GM12891 (cell line): ENCODE results near the gene ERBB3. TPM values are rescaled to one million over a fixed set of nuclear protein-coding genes. Genes with fewer than 3 reads are reported as not detected.
"Not testable (repeated sequence)": the region's sequence is repeated elsewhere in the genome, so short reads cannot be mapped to it uniquely, and the experiment has no call there.

Source experiments
- DNase-seq: peaks from one replicate; pipeline ENCODE4 v3.0.0; 2011; ENCODE audit warnings: low spot score; ENCODE audit not compliant: insufficient read length
- FAIRE-seq: peaks from 2 replicates; lab custom pipeline; 2011; peaks lifted over from hg19 to GRCh38; lab: Jason Lieb, UNC
- PAX5 ChIP-seq: IDR thresholded peaks from 2 replicates; pipeline ENCODE4 v1.6.1; 2011; ENCODE audit warnings: low read length, moderate library complexity, mild to moderate bottlenecking; ENCODE audit not compliant: insufficient read depth, severe bottlenecking
- POLR2A ChIP-seq: IDR thresholded peaks from 2 replicates; pipeline ENCODE4 v1.6.1; 2011; ENCODE audit warnings: low read depth, low read length, control low read depth
- POLR2AphosphoS5 ChIP-seq: IDR thresholded peaks from 2 replicates; pipeline ENCODE4 v1.6.1; 2011; ENCODE audit warnings: low read depth, low read length, control low read depth
- POU2F2 ChIP-seq: IDR thresholded peaks from 2 replicates; pipeline ENCODE4 v1.6.1; 2011; ENCODE audit warnings: low read depth, mild to moderate bottlenecking, control low read depth, low read length, moderate library complexity
- SPI1 ChIP-seq: IDR thresholded peaks from 2 replicates; pipeline ENCODE4 v1.6.1; 2011; ENCODE audit warnings: low read depth, low read length, control low read depth
- TAF1 ChIP-seq: IDR thresholded peaks from 2 replicates; pipeline ENCODE4 v1.6.1; 2011; ENCODE audit warnings: low read depth, low read length, control low read depth
- polyA plus RNA-seq: library from polyadenylated mRNA; unstranded; fragments of >200 nt; gene quantifications from one replicate; pipeline ENCODE4 v1.2.1, GENCODE V29; 2012; ENCODE audit warnings: low read depth, missing spikeins, inconsistent platforms; ENCODE audit not compliant: missing spikeins

Gene ERBB3
- 0.04 TPM for polyA plus RNA-seq

DNA sequence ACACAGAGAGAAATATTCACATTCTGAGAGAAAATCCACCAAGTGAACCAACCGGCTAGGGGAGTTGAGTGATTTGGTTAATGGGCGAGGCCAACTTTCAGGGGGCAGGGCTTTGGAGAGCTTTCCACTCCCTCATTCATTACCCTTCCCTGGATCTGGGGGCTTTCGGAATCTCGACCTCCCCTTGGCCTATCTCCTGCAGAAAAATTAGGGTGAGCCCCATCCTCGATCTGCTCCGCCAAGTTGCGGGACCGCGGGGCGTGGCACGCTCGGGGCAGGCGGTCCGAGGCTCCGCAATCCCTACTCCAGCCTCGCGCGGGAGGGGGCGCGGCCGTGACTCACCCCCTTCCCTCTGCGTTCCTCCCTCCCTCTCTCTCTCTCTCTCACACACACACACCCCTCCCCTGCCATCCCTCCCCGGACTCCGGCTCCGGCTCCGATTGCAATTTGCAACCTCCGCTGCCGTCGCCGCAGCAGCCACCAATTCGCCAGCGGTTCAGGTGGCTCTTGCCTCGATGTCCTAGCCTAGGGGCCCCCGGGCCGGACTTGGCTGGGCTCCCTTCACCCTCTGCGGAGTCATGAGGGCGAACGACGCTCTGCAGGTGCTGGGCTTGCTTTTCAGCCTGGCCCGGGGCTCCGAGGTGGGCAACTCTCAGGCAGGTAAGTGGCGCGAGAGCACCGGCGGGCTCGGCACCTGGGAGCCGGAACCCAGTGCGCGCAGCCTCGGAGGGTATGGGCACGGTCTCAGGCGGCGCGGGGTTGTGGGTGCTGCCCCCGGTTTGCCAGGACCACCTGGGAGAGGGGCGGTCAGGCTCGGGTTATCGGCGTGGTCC, at the start of gene ERBB3:
TSS of gene ERBB3 (plus strand) at position 443 of the 833 bp plus-strand sequence. CDS start at position 579, 136 bp downstream.
- no peak for TF ChIP-seq TAF1
- no peak for TF ChIP-seq POLR2A
- no peak for TF ChIP-seq POU2F2
- no peak for TF ChIP-seq SPI1
- TF ChIP-seq PAX5: no peak
- no peak for TF ChIP-seq POLR2AphosphoS5
- FAIRE-seq (no peak), DNase-seq (peak; percentile 61)

DNA sequence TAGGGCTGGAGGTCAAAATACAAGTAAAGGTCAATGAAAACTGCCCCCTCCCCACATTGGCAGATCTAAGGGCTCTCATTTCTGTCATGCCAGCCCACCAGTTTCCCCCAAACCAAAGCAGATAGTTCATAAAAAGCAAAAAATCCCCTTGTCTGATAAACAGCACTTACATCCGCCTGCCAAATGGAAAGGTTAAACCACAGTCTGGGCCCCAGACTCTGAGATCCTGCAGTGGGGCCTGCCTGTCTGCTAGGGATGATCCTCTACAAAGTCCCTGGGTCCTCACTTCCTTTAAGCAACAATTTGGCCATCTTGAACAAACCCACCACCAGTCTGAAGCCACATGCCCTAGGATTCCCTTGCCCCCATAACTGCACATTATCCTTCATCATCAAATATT, 48.0 kb upstream of the ERBB3 start:
- DNase-seq (no peak), FAIRE-seq (no peak)
- TF ChIP-seq PAX5 (no peak), TAF1 (no peak), SPI1 (no peak), POLR2AphosphoS5 (no peak), POLR2A (no peak), POU2F2 (no peak)

DNA sequence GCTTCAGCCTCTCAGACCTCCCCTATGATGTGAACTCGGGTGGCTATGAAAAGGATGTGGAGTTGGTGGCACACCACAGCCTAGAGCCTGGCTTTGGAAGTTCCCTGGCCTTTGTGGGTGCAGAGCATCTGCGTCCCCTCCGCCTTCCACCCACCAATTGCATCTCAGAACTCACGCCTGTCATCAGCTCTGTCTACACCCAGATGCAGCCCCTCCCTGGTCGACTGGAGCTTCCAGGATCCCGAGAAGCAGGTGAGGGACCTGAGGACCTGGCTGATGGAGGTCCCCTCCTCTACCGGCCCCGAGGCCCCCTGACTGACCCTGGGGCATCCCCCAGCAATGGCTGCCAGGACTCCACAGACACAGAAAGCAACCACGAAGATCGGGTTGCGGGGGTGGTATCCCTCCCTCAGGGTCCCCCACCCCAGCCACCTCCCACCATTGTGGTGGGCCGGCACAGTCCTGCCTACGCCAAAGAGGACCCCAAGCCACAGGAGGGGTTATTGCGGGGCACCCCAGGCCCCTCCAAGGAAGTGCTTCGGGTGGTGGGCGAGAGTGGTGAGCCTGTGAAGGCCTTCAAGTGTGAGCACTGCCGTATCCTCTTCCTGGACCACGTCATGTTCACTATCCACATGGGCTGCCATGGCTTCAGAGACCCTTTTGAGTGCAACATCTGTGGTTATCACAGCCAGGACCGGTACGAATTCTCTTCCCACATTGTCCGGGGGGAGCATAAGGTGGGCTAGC, 45.2 kb upstream of the ERBB3 start:
- TF ChIP-seq POLR2A (no peak), PAX5 (no peak), SPI1 (no peak), POLR2AphosphoS5 (no peak)
- no peak for FAIRE-seq
- DNase-seq: no peak

DNA sequence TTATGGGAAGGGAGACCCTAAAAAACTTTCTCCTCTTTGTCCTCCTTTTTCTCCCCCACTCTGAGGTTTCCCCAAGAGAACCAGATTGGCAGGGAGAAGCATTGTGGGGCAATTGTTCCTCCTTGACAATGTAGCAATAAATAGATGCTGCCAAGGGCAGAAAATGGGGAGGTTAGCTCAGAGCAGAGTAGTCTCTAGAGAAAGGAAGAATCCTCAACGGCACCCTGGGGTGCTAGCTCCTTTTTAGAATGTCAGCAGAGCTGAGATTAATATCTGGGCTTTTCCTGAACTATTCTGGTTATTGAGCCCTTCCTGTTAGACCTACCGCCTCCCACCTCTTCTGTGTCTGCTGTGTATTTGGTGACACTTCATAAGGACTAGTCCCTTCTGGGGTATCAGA, 42.8 kb upstream of the ERBB3 start:
- TF ChIP-seq POU2F2 (no peak), PAX5 (no peak), SPI1 (no peak), TAF1 (no peak), POLR2AphosphoS5 (no peak), POLR2A (no peak)
- DNase-seq (no peak), FAIRE-seq (no peak)

DNA sequence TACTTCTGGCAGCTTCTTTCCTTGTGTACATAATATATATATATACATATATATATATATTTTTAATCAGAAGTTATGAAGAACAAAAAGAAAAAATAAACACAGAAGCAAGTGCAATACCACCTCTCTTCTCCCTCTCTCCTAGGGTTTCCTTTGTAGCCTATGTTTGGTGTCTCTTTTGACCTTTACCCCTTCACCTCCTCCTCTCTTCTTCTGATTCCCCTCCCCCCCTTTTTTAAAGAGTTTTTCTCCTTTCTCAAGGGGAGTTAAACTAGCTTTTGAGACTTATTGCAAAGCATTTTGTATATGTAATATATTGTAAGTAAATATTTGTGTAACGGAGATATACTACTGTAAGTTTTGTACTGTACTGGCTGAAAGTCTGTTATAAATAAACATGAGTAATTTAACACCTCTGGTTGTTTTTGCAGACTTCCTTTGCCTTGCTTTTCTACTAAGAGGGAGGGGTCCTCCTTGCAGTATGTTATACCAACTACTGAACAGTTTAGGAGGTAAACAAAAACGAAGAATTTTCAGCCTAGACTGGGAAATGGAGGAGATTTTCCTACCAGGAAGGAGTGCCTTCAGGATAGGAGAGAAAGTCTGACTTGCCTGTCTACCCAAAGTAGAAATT, 41.8 kb upstream of the ERBB3 start:
- DNase-seq (no peak), FAIRE-seq (no peak)
- TF ChIP-seq SPI1 (no peak), POLR2A (no peak), PAX5 (no peak), POLR2AphosphoS5 (no peak), POU2F2 (no peak), TAF1 (no peak)

DNA sequence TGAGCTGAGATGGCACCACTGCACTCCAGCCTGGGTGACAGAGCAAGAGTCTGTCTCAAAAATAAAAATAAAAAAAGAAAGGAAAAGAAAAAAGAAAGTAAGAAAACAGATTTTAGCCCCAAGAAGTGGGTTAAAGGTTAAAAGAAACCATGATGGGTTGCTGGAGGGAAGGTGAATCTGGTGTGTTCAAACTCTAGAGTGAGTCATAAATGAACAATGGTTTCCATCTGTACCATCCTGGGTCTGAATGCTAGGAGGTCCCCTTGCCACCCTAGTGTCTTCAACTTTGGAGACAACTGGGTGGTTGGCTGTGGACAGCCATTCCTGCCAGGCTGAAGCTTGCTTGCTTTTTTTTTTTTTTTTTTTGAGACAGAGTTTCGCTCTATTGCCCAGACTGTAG, 39.8 kb upstream of the ERBB3 start:
- DNase-seq (no peak), FAIRE-seq (no peak)
- TF ChIP-seq POLR2A (no peak), POLR2AphosphoS5 (no peak), POU2F2 (no peak), PAX5 (no peak), SPI1 (no peak), TAF1 (no peak)

DNA sequence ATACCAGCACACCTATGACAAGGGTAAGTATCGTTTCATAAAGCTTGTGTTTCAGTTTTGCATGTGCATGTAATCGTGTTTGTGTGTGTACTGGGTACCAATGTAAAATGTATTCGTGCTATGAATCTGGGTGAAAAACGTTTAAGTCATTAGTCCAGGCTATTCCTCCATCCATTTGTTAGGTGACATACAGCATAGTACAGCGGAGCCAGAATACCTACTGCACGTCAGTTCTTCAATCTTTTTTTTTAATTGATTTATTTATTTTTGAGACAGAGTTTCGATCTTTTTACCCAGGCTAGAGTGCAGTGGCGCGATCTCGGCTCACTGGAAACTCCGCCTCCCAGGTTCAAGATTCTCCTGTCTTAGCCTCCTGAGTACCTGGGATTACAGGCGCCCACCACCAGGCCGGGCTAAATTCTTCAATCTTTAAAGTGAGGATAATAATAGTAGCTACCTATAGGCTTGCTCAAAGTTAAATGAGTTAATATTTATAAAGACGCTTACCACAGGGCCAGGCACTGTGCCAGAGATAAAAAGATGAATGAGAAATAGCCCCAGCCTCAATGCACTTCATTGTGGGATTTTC, 38.9 kb upstream of the ERBB3 start:
- peak; percentile 55 for FAIRE-seq
- no peak for TF ChIP-seq POLR2A
- no peak for TF ChIP-seq TAF1
- no peak for TF ChIP-seq SPI1
- no peak for TF ChIP-seq PAX5
- no peak for TF ChIP-seq POU2F2
- no peak for TF ChIP-seq POLR2AphosphoS5
- DNase-seq: no peak

DNA sequence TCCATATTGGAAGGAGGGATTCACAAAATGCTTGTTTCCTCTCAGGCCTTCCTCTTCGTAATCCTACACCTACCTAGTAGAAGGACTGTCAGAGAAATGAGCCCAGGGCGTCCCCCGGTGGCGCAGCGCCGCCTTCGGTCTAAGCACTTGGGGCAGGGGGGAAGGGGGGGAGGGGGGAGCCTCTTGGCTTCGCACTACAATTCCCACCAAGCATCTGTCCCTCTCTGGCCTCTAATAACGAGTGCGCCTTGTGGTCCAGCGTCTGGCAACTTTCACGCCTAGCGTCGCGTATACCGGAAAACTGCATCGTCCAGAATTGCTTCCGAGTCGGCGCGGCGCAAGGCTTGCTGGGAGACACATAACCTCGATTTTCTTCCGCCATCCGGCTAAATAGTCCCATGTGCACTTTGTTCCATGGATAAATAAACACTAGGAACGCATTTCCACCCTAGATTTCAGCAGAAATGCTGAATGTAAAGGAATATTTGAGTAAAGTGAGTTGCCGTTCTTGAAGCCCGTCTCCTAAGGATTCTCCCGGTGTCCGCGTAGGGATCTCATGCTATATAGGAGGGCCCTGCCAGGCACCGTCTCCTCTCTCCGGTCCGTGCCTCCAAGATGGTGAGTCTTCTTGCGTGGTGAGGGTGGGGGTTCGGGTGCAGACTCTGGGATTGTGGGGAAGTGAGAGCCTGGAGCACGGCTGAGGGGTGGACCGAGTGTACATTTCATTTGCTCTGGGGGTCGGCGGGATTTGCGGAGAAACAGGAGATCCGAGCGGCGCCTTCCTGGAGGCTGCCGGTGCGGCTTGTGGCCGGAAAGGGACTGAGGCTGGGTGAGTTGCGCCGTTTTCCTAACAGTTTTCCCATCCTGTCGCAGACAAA, 38.2 kb upstream of the ERBB3 start, which contains the start of gene RPS26:
TSS of gene RPS26 (plus strand) at position 367 of the 878 bp plus-strand sequence. CDS start at position 616, 249 bp downstream.
- DNase-seq (peak; percentile 64), FAIRE-seq (peak; percentile 98)
- TF ChIP-seq POLR2A (peak; percentile 100), POLR2AphosphoS5 (peak; percentile 100), PAX5 (no peak), SPI1 (peak; percentile 37), POU2F2 (peak; percentile 97), TAF1 (peak; percentile 99)

DNA sequence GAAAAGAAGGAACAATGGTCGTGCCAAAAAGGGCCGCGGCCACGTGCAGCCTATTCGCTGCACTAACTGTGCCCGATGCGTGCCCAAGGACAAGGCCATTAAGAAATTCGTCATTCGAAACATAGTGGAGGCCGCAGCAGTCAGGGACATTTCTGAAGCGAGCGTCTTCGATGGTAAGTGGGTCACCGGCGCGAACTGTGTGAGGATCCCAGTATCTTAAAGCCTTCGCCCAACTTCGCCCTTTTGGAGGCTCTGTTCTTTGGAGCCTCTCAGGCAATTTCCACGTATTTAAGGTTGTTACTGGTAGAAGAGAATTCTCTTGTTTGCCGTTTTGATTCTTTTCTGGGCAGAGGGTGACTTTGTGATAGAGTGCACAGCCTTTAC, 37.5 kb upstream of the ERBB3 start:
- DNase-seq, FAIRE-seq: not testable (repeated sequence)
